HepG2 (cell line): ENCODE measurements around the gene SNAP23. TPM values are rescaled to one million over a fixed set of nuclear protein-coding genes. Genes with fewer than 3 reads are reported as not detected.

Source experiments
- ESRRA ChIP-seq: sonication (generic); formaldehyde crosslinking; IDR thresholded peaks from 2 replicates; pipeline ENCODE4 v1.5.1; 2020; ENCODE audit warnings: mild to moderate bottlenecking, low read depth, missing genetic modification reagents
- FOXC1 ChIP-seq: sonication (generic); formaldehyde crosslinking; IDR thresholded peaks from 2 replicates; pipeline ENCODE4 v1.8.0; 2022; ENCODE audit warnings: mild to moderate bottlenecking, missing genetic modification reagents, borderline replicate concordance
- FOXJ3 ChIP-seq: sonication (generic); formaldehyde crosslinking; IDR thresholded peaks from 2 replicates; pipeline ENCODE4 v1.4.0; 2020; ENCODE audit warnings: missing genetic modification reagents, mild to moderate bottlenecking, borderline replicate concordance
- GLI4 ChIP-seq: sonication (generic); formaldehyde crosslinking; IDR thresholded peaks from 2 replicates; pipeline ENCODE4 v1.5.1; 2020; ENCODE audit warnings: missing genetic modification reagents, mild to moderate bottlenecking, moderate library complexity, borderline replicate concordance
- KAT8 ChIP-seq: IDR thresholded peaks from 2 replicates; pipeline ENCODE4 v1.6.1; 2016; ENCODE audit warnings: missing genetic modification reagents, missing compliant biosample characterization
- MIER3 ChIP-seq: IDR thresholded peaks from 2 replicates; pipeline ENCODE4 v1.6.1; 2016; ENCODE audit warnings: missing compliant biosample characterization, borderline replicate concordance
- MYC ChIP-seq: sonication (generic); formaldehyde crosslinking; IDR thresholded peaks from 2 replicates; pipeline ENCODE4 v1.9.0; 2021; ENCODE audit warnings: missing genetic modification reagents, borderline replicate concordance
- NFATC3 ChIP-seq: sonication (generic); formaldehyde crosslinking; IDR thresholded peaks from 2 replicates; pipeline ENCODE4 v1.5.1; 2020; ENCODE audit warnings: mild to moderate bottlenecking, missing genetic modification reagents
- NR1H2 ChIP-seq: sonication (generic); formaldehyde crosslinking; IDR thresholded peaks from 2 replicates; pipeline ENCODE4 v1.8.1; 2022; ENCODE audit warnings: low read depth, missing genetic modification reagents, borderline replicate concordance
- POGZ ChIP-seq: sonication (generic); formaldehyde crosslinking; IDR thresholded peaks from 2 replicates; pipeline ENCODE4 v1.4.0; 2020; ENCODE audit warnings: mild to moderate bottlenecking, missing genetic modification reagents
- SALL2 ChIP-seq: sonication (generic); formaldehyde crosslinking; IDR thresholded peaks from 2 replicates; pipeline ENCODE4 v1.8.1; 2023; ENCODE audit warnings: mild to moderate bottlenecking, missing genetic modification reagents, inconsistent platforms
- SRF ChIP-seq: IDR thresholded peaks from 2 replicates; pipeline ENCODE4 v1.6.1; 2011; ENCODE audit warnings: mild to moderate bottlenecking, low read depth, low read length, moderate library complexity
- STAT5B ChIP-seq: sonication (generic); formaldehyde crosslinking; IDR thresholded peaks from 2 replicates; pipeline ENCODE4 v1.4.0; 2020; ENCODE audit warnings: missing genetic modification reagents
- ZKSCAN1 ChIP-seq: fragments of 150-350 bp; IDR thresholded peaks from 2 replicates; pipeline ENCODE4 v1.6.1; 2014; ENCODE audit warnings: low read length
- ZKSCAN5 ChIP-seq: sonication (generic); formaldehyde crosslinking; IDR thresholded peaks from 2 replicates; pipeline ENCODE4 v1.5.1; 2020; ENCODE audit warnings: mild to moderate bottlenecking, missing genetic modification reagents
- ZNF383 ChIP-seq: sonication (generic); formaldehyde crosslinking; IDR thresholded peaks from 2 replicates; pipeline ENCODE4 v1.4.0; 2020; ENCODE audit warnings: missing genetic modification reagents, mild to moderate bottlenecking, borderline replicate concordance
- ZNF441 ChIP-seq: sonication (generic); formaldehyde crosslinking; IDR thresholded peaks from 2 replicates; pipeline ENCODE4 v1.7.0; 2021; ENCODE audit warnings: missing genetic modification reagents, borderline replicate concordance
- ZNF577 ChIP-seq: sonication (generic); formaldehyde crosslinking; IDR thresholded peaks from 2 replicates; pipeline ENCODE4 v1.4.0; 2020; ENCODE audit warnings: mild to moderate bottlenecking, low read depth, missing genetic modification reagents, borderline replicate concordance
- ZNF607 ChIP-seq: sonication (generic); formaldehyde crosslinking; IDR thresholded peaks from 2 replicates; pipeline ENCODE4 v1.5.1; 2020; ENCODE audit warnings: missing genetic modification reagents, mild to moderate bottlenecking, borderline replicate concordance
- ZZZ3 ChIP-seq: sonication (generic); formaldehyde crosslinking; IDR thresholded peaks from 2 replicates; pipeline ENCODE4 v1.4.0; 2020; ENCODE audit warnings: missing genetic modification reagents, mild to moderate bottlenecking, borderline replicate concordance
- polyA plus RNA-seq, 8 experiments: library from polyadenylated mRNA; depleted of rRNA in 3 of 8; stranded (reverse) in 7 of 8; unstranded in 1 of 8; fragments of >200 nt; fragmentation: Illumina TruSeq in 4 of 8; extraction: Trizol in 4 of 8; gene quantifications; 2 replicates each; pipeline versions ENCODE4 v1.2.1 to v1.2.3, GENCODE V29; 2011 to 2016; ENCODE audit warnings: low read depth in 4 of 8, missing spikeins in 1 of 8, mixed read lengths in 1 of 8; ENCODE audit not compliant: insufficient read depth in 1 of 8
- total RNA-seq, 5 experiments: library from RNA; depleted of rRNA; stranded (reverse); fragments of >200 nt; fragmentation: Illumina TruSeq; extraction: Trizol; gene quantifications; 2 replicates each; pipeline ENCODE4 v1.2.3, GENCODE V29; 2016; ENCODE audit warnings: low read depth in 1 of 5
- TF ChIP-seq, protein P1 (sequence below): sonication (generic); formaldehyde crosslinking; IDR thresholded peaks from 2 replicates; pipeline ENCODE4 v1.4.0; 2020; ENCODE audit warnings: mild to moderate bottlenecking, missing genetic modification reagents
- TF ChIP-seq, protein P2 (sequence below): sonication (generic); formaldehyde crosslinking; IDR thresholded peaks from 2 replicates; pipeline ENCODE4 v1.5.0; 2020; ENCODE audit warnings: missing genetic modification reagents
- TF ChIP-seq, protein P3 (sequence below): sonication (generic); formaldehyde crosslinking; IDR thresholded peaks from 2 replicates; pipeline ENCODE4 v1.5.0; 2020; ENCODE audit warnings: mild to moderate bottlenecking, missing genetic modification reagents, borderline replicate concordance
- TF ChIP-seq, protein P4 (sequence below): sonication (generic); formaldehyde crosslinking; IDR thresholded peaks from 2 replicates; pipeline ENCODE4 v1.4.0; 2020; ENCODE audit warnings: mild to moderate bottlenecking, low read depth, missing genetic modification reagents

Gene SNAP23
- total and polyA plus RNA-seq, 2 of the 13 experiments (the other 11 are each of a cell fraction or from before 2014, with no cell fraction given), result 37.0 to 101 TPM

DNA sequence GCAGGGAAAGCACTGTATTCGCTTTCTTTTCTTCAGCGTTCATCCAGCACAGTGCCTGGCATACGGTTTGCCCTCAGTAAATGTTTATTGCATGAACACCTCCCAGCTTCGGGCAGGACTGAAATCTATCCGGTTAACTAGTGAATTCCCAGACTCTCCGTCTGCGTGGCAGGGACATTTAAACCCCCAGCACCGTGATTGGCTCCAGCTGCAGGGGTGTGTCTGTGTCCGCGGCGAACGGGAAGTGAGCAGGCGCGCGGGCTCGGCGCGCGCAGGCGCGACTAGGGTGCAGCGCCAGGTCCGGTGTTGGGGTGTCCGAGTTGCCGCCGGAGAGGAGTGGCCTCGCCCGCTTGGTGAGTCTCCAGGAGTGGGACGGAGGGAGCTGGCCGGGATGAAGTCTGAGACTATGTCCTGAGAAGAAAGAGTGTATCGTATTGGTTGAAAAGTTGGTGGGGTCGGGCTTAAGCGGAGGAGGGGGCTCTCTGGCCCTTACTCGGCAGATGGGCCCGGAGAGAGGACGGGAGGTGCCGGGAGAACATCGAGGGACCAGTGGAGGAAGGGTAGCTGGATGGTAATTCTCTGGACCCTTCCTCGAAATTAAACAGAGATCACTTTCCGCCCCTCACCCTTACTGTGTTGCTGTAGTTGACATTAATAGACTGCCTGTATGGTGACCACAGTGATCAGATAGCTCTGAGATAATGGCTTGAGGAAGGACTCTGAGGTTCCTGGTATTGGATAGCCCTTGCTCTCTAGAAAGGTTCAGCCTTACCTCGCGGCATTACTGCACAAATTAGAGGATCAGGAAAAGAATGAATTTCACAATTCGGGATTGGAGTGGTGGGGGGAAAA, at the start of gene SNAP23 (continued):
- no peak for TF ChIP-seq SRF
- TF ChIP-seq NFATC3 (CRISPR knock-in tag), result no peak
- TF ChIP-seq, protein P1, sequence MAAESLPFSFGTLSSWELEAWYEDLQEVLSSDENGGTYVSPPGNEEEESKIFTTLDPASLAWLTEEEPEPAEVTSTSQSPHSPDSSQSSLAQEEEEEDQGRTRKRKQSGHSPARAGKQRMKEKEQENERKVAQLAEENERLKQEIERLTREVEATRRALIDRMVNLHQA (CRISPR knock-in tag), result no peak
- TF ChIP-seq MYC (CRISPR knock-in tag), result peak; percentile 67; the same call in 1 of the 2 replicates
- no peak for TF ChIP-seq STAT5B (CRISPR knock-in tag)
- TF ChIP-seq ZKSCAN1, result no peak
- TF ChIP-seq ZNF577 (CRISPR knock-in tag), result no peak
- no peak for TF ChIP-seq GLI4
- TF ChIP-seq, protein P2, sequence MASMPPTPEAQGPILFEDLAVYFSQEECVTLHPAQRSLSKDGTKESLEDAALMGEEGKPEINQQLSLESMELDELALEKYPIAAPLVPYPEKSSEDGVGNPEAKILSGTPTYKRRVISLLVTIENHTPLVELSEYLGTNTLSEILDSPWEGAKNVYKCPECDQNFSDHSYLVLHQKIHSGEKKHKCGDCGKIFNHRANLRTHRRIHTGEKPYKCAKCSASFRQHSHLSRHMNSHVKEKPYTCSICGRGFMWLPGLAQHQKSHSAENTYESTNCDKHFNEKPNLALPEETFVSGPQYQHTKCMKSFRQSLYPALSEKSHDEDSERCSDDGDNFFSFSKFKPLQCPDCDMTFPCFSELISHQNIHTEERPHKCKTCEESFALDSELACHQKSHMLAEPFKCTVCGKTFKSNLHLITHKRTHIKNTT (CRISPR knock-in tag), result no peak
- TF ChIP-seq ESRRA (CRISPR knock-in tag), result no peak
- TF ChIP-seq, protein P3, sequence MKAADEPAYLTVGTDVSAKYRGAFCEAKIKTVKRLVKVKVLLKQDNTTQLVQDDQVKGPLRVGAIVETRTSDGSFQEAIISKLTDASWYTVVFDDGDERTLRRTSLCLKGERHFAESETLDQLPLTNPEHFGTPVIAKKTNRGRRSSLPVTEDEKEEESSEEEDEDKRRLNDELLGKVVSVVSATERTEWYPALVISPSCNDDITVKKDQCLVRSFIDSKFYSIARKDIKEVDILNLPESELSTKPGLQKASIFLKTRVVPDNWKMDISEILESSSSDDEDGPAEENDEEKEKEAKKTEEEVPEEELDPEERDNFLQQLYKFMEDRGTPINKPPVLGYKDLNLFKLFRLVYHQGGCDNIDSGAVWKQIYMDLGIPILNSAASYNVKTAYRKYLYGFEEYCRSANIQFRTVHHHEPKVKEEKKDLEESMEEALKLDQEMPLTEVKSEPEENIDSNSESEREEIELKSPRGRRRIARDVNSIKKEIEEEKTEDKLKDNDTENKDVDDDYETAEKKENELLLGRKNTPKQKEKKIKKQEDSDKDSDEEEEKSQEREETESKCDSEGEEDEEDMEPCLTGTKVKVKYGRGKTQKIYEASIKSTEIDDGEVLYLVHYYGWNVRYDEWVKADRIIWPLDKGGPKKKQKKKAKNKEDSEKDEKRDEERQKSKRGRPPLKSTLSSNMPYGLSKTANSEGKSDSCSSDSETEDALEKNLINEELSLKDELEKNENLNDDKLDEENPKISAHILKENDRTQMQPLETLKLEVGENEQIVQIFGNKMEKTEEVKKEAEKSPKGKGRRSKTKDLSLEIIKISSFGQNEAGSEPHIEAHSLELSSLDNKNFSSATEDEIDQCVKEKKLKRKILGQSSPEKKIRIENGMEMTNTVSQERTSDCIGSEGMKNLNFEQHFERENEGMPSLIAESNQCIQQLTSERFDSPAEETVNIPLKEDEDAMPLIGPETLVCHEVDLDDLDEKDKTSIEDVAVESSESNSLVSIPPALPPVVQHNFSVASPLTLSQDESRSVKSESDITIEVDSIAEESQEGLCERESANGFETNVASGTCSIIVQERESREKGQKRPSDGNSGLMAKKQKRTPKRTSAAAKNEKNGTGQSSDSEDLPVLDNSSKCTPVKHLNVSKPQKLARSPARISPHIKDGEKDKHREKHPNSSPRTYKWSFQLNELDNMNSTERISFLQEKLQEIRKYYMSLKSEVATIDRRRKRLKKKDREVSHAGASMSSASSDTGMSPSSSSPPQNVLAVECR (CRISPR knock-in tag), result peak; percentile 89; the same call in 1 of the 2 replicates
- TF ChIP-seq, protein P4, sequence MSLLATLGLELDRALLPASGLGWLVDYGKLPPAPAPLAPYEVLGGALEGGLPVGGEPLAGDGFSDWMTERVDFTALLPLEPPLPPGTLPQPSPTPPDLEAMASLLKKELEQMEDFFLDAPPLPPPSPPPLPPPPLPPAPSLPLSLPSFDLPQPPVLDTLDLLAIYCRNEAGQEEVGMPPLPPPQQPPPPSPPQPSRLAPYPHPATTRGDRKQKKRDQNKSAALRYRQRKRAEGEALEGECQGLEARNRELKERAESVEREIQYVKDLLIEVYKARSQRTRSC, result no peak
- no peak for TF ChIP-seq ZKSCAN5 (CRISPR knock-in tag)
- TF ChIP-seq ZZZ3 (CRISPR knock-in tag), result no peak
- peak; percentile 53; the same call in 1 of the 2 replicates for TF ChIP-seq SALL2
- TF ChIP-seq MIER3, result no peak; the same call in 1 of the 2 replicates
- TF ChIP-seq NR1H2, result no peak
- no peak; the same call in 1 of the 2 replicates for TF ChIP-seq POGZ
- peak; percentile 97 for TF ChIP-seq ZNF441 (CRISPR knock-in tag)
- no peak for TF ChIP-seq FOXJ3 (CRISPR knock-in tag)
- no peak for TF ChIP-seq FOXC1 (CRISPR knock-in tag)
- no peak for TF ChIP-seq ZNF383
- TF ChIP-seq ZNF607 (CRISPR knock-in tag), result 0 out of 2 replicates have a peak, but pooled peaks have one; percentile 25
- peak; percentile 74; the same call in 1 of the 2 replicates for TF ChIP-seq KAT8 (CRISPR knock-in tag)
